GM19452 (cell line): ENCODE data around the gene KCNK5.

Experiments used
- ATAC-seq: cut with Tn5 transposase; IDR thresholded peaks from one replicate; pipeline ENCODE4 v1.9.1; 2021; ENCODE audit not compliant: unreplicated experiment

KCNK5 gene

GRCh38 chr6:39217177-39217864 lies 12.0 kb downstream of the KCNK5 start:
- no peak for ATAC-seq

- ATAC-seq: no peak
Measured at GRCh38 chr6:39215640-39216158, 13.6 kb downstream of the KCNK5 start.

DNA sequence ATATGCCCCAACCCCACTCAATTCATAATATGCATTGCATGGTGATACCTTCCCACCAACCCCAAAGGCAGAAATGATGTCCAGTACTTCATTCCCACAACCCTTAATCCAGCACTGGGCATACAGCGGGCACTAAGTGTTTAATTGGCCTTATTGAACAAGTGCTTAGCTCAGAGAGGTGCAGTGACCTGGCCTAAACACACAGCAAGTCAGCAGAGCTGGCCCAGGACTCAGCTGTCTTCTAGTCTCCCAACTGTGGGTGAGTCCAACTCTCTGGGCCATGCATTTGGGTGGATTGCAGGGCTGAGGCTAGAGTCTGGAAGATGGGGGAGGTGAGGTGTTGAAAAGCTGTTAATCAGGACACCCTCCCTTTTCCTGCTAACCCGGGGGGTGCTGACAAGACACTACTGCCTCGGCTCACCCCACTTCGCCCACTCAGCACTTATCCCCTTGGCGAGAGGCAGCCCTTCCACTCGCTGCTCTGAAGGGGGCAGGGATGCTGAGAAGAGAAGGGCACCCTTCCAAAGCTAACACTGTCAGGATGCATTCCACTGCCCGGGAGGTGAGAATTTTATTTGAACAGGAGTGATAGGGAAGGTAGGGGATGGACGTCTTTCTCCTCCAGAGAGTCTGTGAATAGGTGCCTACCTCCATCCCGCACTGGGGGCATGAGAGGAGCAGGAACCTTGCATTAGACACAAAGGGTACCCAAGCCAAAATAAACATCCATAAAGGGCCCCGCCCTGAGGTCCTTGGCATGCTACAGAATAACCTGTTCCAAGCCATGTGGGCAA lies 14.2 kb downstream of the KCNK5 start:
- ATAC-seq: no peak

- ATAC-seq: no peak
Measured at GRCh38 chr6:39214120-39214813, 15.0 kb downstream of the KCNK5 start.

- ATAC-seq: no peak
Measured at GRCh38 chr6:39213195-39213920, 15.9 kb downstream of the KCNK5 start.

- no peak for ATAC-seq
Measured at GRCh38 chr6:39211183-39211582, 18.1 kb downstream of the KCNK5 start.

- no peak for ATAC-seq
Measured at GRCh38 chr6:39210450-39210849, 18.8 kb downstream of the KCNK5 start.

GRCh38 chr6:39209911-39210310 lies 19.4 kb downstream of the KCNK5 start:
- no peak for ATAC-seq

DNA sequence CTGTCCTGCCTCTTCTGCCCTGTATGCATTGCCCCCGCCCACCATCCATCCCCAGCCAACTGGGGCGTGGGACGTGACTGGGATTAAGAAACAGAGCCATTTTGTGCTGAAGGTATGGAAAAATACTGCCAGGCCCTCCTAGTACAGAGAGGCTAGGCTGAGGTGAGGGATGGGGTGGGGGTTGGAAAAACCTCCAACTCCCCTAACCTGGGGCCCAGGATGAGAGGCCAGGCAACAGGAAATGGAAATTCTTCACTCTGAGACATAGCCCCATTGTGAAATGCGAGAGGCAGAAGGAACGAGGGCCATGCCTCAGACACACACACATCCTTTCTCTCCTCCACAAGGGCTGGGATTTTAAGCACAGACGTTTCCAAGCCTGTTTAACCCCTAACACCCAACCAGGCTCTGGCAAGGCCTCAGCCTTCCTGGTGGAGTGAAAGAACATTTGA lies 19.9 kb downstream of the KCNK5 start:
- no peak for ATAC-seq

- ATAC-seq: no peak
Measured at GRCh38 chr6:39208223-39208739, 21.0 kb downstream of the KCNK5 start.

DNA sequence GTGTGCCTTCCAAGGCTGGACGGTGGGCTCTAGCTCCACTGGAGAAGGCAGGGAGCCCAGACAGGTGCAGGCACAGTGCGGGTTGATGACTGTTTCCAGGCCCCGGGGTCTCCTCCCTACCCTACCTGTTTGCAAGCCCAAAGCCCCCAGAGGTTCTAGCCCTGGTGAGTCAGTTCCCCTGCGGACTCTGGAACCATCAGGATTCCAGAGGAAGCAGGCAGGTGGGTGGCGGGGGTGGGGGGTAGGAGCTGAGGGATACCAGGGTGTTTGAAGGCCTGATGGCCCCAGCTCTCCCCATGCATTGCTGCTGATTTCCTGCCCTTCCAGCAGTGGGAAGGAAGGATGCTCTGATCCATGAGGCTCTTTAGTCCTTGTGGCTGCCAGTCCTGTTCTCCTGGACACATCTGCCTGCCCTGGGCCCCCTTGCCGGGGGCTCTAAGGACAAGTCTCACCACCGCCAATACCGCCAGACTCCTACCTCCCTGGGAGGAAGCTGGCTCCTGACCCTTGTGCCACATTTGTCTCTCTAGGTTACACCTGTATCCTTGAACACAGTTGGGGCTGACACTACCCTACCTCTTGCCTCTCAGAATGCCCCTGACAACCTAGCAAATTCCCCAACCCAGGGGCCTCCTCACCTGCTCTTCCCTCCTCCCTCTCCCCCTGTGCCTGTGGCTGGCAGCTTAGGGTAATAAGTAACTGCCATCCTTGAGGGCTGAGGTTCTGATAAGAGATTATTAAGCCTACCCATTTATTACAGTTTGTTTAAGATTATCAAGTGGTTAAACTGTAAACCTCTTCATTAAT lies 21.7 kb downstream of the KCNK5 start:
- no peak for ATAC-seq

DNA sequence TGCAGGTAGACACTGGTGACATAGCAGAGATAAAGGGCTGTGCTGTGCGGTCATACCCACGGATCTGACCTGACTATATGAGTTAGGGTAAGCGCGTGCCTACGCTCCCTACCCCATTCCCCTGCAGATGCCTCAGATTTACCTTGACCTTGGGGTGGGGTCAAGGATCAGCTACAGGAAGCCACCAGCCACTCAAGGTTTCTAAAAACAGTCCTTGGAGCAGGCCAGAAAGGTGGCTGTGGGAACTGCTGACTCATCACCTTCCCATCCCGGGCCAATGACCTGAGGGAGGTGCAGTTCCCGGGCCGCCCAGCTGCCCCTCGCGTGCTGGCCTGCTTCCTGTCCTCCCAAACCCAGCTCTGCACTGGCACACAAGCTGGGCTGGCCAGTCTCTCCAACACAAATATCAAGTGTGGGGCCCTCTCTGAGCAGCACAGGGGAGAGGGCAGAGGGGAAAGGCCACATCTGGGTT lies 23.0 kb downstream of the KCNK5 start:
- no peak for ATAC-seq

DNA sequence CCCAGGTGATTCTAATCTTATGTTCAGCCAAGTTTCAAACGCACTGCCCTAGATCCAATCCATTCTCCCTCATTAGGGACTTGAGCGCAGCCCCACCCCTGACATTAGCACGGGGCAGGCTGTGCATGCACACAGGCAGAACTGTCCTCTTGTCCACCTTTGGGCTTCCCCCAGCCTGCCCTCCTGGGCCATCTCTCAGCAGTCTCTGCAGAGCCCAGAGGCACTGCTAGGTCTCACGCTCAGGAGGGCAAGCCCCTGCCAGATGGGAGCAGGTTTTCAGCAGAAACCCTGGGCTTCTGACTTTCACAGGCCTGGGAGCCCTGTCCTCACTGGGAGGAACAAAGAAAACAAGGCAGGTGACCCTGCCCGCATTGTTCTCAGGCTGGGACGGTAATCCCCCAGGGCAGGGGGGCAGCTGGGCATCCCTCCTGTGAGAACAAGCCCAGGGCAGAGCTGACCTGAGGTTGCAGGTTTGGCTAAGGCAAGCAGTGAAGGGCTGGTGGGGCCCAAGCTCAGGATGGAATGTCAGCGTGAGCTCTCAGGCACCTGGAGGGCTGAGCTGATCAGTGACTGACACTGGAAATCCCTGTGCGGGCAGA lies 24.5 kb downstream of the KCNK5 start:
- ATAC-seq: no peak

GRCh38 chr6:39204160-39204495 lies 25.1 kb downstream of the KCNK5 start:
- ATAC-seq: no peak

GRCh38 chr6:39203436-39204159 lies 25.7 kb downstream of the KCNK5 start:
- ATAC-seq: no peak

DNA sequence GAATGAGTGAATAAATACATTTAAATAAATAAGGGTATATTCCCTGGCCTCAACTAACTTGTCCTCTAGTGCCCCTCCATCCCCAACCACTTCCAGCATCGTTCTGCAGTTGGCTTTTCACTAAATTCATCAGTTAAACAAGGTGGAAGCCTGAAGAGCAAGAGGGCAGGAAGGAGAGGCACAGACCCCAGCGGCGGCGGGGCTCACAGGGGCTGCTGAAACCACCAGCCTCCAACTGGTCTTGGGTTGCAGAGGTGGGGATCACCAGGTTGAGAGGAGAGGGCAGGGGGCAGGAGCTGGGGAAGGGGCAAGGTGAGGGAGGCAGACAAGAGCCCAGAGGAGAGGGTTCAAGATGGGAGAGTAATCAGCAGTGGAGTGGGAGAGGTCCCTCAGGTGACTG lies 27.1 kb downstream of the KCNK5 start:
- no peak for ATAC-seq

GRCh38 chr6:39200498-39201020 lies 28.7 kb downstream of the KCNK5 start:
- no peak for ATAC-seq

DNA sequence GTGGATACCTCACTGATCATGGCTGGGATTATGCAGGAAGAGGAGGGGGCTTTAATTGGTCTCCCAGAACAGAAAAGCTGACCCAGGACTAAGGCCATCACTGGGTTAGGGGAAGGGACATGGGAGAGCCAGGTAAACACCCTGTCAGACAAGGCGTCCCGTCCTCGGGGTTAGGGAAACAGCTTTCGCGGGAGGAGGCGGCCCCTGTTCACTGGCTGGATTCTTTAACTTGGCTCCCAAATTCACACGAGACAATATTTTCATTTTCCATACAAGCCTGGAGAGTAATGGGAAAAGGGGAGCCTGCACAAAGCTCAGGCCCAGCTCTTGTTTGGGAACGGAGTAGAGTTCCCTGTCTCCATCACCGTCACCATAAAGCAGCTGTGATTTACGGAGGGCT lies 29.3 kb downstream of the KCNK5 start:
- no peak for ATAC-seq
